ENCODE data around the gene DDB1. TPM values are rescaled to one million over a fixed set of nuclear protein-coding genes. Genes with fewer than 3 reads are reported as not detected.

DDB1 gene
- total and polyA plus RNA-seq, 2 of the 13 experiments (the other 11 are each of a cell fraction or from before 2014, with no cell fraction given): 217 to 266 TPM

- TF ChIP-seq NFAT5 (CRISPR knock-in tag; IDR thresholded peaks at IDR 0.05) (no peak), POLR2G (IDR thresholded peaks at IDR 0.05; ENCODE audit: low read depth, low read length) (no peak), ZBTB34 (CRISPR knock-in tag; IDR thresholded peaks at IDR 0.05) (no peak), KLF13 (CRISPR knock-in tag; IDR thresholded peaks at IDR 0.05) (no peak), ZBTB7A (CRISPR knock-in tag; IDR thresholded peaks at IDR 0.05) (peak; percentile 82), ZUFSP (CRISPR knock-in tag; IDR thresholded peaks at IDR 0.05; ENCODE audit: borderline replicate concordance) (no peak), ZNF772 (CRISPR knock-in tag; IDR thresholded peaks at IDR 0.05) (no peak; the same call in 1 of the 2 replicates), ZNF557 (CRISPR knock-in tag; IDR thresholded peaks at IDR 0.05) (no peak), SP2 (CRISPR knock-in tag; IDR thresholded peaks at IDR 0.05) (peak; percentile 44), RXRB (CRISPR knock-in tag; IDR thresholded peaks at IDR 0.05; ENCODE audit: borderline replicate concordance) (0 out of 2 replicates have a peak, but pooled peaks have one; percentile 15), NCOA5 (CRISPR knock-in tag; IDR thresholded peaks at IDR 0.05) (no peak), ZNF530 (CRISPR knock-in tag; IDR thresholded peaks at IDR 0.05; ENCODE audit: low read depth) (no peak), HDAC2 (CRISPR knock-in tag; IDR thresholded peaks at IDR 0.05) (no peak), MTA3 (CRISPR knock-in tag; IDR thresholded peaks at IDR 0.05) (no peak), SNAPC2 (CRISPR knock-in tag; IDR thresholded peaks at IDR 0.05) (no peak), ZNF441 (CRISPR knock-in tag; IDR thresholded peaks at IDR 0.05; ENCODE audit: borderline replicate concordance) (no peak)
- TF ChIP-seq, protein P1, sequence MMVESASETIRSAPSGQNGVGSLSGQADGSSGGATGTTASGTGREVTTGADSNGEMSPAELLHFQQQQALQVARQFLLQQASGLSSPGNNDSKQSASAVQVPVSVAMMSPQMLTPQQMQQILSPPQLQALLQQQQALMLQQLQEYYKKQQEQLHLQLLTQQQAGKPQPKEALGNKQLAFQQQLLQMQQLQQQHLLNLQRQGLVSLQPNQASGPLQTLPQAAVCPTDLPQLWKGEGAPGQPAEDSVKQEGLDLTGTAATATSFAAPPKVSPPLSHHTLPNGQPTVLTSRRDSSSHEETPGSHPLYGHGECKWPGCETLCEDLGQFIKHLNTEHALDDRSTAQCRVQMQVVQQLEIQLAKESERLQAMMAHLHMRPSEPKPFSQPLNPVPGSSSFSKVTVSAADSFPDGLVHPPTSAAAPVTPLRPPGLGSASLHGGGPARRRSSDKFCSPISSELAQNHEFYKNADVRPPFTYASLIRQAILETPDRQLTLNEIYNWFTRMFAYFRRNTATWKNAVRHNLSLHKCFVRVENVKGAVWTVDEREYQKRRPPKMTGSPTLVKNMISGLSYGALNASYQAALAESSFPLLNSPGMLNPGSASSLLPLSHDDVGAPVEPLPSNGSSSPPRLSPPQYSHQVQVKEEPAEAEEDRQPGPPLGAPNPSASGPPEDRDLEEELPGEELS (CRISPR knock-in tag; IDR thresholded peaks at IDR 0.05): no peak
- TF ChIP-seq, protein P2, sequence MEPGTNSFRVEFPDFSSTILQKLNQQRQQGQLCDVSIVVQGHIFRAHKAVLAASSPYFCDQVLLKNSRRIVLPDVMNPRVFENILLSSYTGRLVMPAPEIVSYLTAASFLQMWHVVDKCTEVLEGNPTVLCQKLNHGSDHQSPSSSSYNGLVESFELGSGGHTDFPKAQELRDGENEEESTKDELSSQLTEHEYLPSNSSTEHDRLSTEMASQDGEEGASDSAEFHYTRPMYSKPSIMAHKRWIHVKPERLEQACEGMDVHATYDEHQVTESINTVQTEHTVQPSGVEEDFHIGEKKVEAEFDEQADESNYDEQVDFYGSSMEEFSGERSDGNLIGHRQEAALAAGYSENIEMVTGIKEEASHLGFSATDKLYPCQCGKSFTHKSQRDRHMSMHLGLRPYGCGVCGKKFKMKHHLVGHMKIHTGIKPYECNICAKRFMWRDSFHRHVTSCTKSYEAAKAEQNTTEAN (CRISPR knock-in tag; conservative IDR thresholded peaks at IDR 0.05): no peak
Measured at GRCh38 chr11:61293867-61294716, 38.8 kb downstream of the DDB1 start (continued).
